ENCODE measurements around the gene LENG8. TPM values are rescaled to one million over a fixed set of nuclear protein-coding genes. Genes with fewer than 3 reads are reported as not detected.

LENG8 gene
- polyA plus RNA-seq, 3 donors, result 3.6 to 341 (median 5.8) TPM

- Histone ChIP-seq H3K27me3 (ENCODE audit: control insufficient read depth in 2 of 2, insufficient read depth in 2 of 2, low read length in 2 of 2) (peaks cover 2 to 40% of the 10 kb centered on the region in 2 donors), H3K4me3 (replicated peaks in 1 of 3; ENCODE audit: low read depth in 2 of 3, low read length in 3 of 3) (no peak overlapping the region), H3K36me3 (replicated peaks in 1 of 2; ENCODE audit: control insufficient read depth in 1 of 2, insufficient read depth in 2 of 2, low read length in 2 of 2) (no peaks in the 10 kb centered on the region), H3K4me1 (ENCODE audit: control insufficient read depth in 1 of 2, insufficient read depth in 2 of 2, low read length in 2 of 2) (peaks cover 3 to 10% of the 10 kb centered on the region in 2 donors), H3K79me2 (ENCODE audit: insufficient read depth, low read length) (no peaks in the 10 kb centered on the region), H2AFZ (ENCODE audit: insufficient read depth, low read depth, low read length, poor library complexity, severe bottlenecking) (no peak overlapping the region), H3K4me2 (replicated peaks; ENCODE audit: extremely low read depth, low read length, poor library complexity, severe bottlenecking) (no peak overlapping the region), H3K9me3 (replicated peaks in 1 of 2; ENCODE audit: control insufficient read depth in 1 of 2, insufficient read depth in 1 of 2, low read length in 2 of 2) (no peaks in the 10 kb centered on the region), H3K9ac (ENCODE audit: insufficient read depth, low read length, poor library complexity, severe bottlenecking) (no peak overlapping the region), H4K20me1 (ENCODE audit: insufficient read depth, low read length) (peaks cover under 1% of the 10 kb centered on the region), H3K27ac (ENCODE audit: low read depth in 1 of 2, low read length in 2 of 2) (no peak overlapping the region)
- Mint-ChIP-seq H3K27me3 (ENCODE audit: low read depth in 3 of 3) (peaks cover 36 to 77% (median 61%) of the 10 kb centered on the region in 3 donors), H3K27ac (no peak overlapping the region), H3K36me3 (no peaks in the 10 kb centered on the region), H3K4me3 (peak overlapping the region in 1 of 2 donors; percentile 46), H3K4me1 (peaks cover 3% of the 10 kb centered on the region), H3K9me3 (peaks cover 0 to 4% (median 1%) of the 10 kb centered on the region in 7 donors)
- intact Hi-C loops (cut with micrococcal nuclease), result no loop called here
- 97% methylated on average over 6 of the region's 11 CpGs for WGBS (ENCODE audit: insufficient coverage)
- TF ChIP-seq CTCF (IDR thresholded peaks at IDR 0.05), result no peak
- no peak for DNase-seq
Measured at GRCh38 chr19:54428323-54429175, 20.4 kb upstream of the LENG8 start.

- Mint-ChIP-seq H3K36me3 (no peaks in the 10 kb centered on the region), H3K4me1 (peaks cover 3% of the 10 kb centered on the region), H3K27me3 (ENCODE audit: low read depth in 3 of 3) (peaks cover 42 to 73% (median 65%) of the 10 kb centered on the region in 3 donors), H3K4me3 (peak overlapping the region in 1 of 2 donors; percentile 46), H3K27ac (peak overlapping the region in 1 of 7 donors; percentile 49), H3K9me3 (peaks cover 0 to 4% (median 0%) of the 10 kb centered on the region in 7 donors)
- H3K27me3 ChIP-seq (ENCODE audit: control insufficient read depth in 2 of 2, insufficient read depth in 2 of 2, low read length in 2 of 2), result peaks cover 2 to 45% of the 10 kb centered on the region in 2 donors
- no peak overlapping the region for H3K4me2 ChIP-seq (replicated peaks; ENCODE audit: extremely low read depth, low read length, poor library complexity, severe bottlenecking)
- no peaks in the 10 kb centered on the region for H3K9me3 ChIP-seq (replicated peaks in 1 of 2; ENCODE audit: control insufficient read depth in 1 of 2, insufficient read depth in 1 of 2, low read length in 2 of 2)
- TF ChIP-seq CTCF (IDR thresholded peaks at IDR 0.05), result no peak
- H2AFZ ChIP-seq (ENCODE audit: insufficient read depth, low read depth, low read length, poor library complexity, severe bottlenecking), result no peak overlapping the region
- H3K4me3 ChIP-seq (replicated peaks in 1 of 3; ENCODE audit: low read depth in 2 of 3, low read length in 3 of 3), result no peak overlapping the region
- H3K9ac ChIP-seq (ENCODE audit: insufficient read depth, low read length, poor library complexity, severe bottlenecking), result no peak overlapping the region
- H4K20me1 ChIP-seq (ENCODE audit: insufficient read depth, low read length), result peaks cover 6% of the 10 kb centered on the region
- 83% methylated on average over 3 of the region's 8 CpGs for whole genome bisulfite sequencing (ENCODE audit: insufficient coverage)
- H3K4me1 ChIP-seq (ENCODE audit: control insufficient read depth in 1 of 2, insufficient read depth in 2 of 2, low read length in 2 of 2), result peaks cover 3 to 10% of the 10 kb centered on the region in 2 donors
- intact Hi-C loops (cut with micrococcal nuclease), result no loop called here
- H3K79me2 ChIP-seq (ENCODE audit: insufficient read depth, low read length), result no peaks in the 10 kb centered on the region
- no peak for DNase-seq
- H3K36me3 ChIP-seq (replicated peaks in 1 of 2; ENCODE audit: control insufficient read depth in 1 of 2, insufficient read depth in 2 of 2, low read length in 2 of 2), result no peaks in the 10 kb centered on the region
- H3K27ac ChIP-seq (ENCODE audit: low read depth in 1 of 2, low read length in 2 of 2), result no peak overlapping the region
Measured at GRCh38 chr19:54429176-54429495, 19.9 kb upstream of the LENG8 start.

Measured in CD14-positive monocyte (primary cell).